CD14-positive monocyte (primary cell): ENCODE data around the gene PLA2G15. TPM values are rescaled to one million over a fixed set of nuclear protein-coding genes. Genes with fewer than 3 reads are reported as not detected.

Source experiments
- DNase-seq, 3 donors: peaks; one replicate each; pipeline ENCODE4 v3.0.0-alpha.2; 2011 to 2022
- H2AFZ ChIP-seq: 2 replicates; pipeline ENCODE4 v1.6.0; 2012; ENCODE audit warnings: mild to moderate bottlenecking, low read depth, low read length, inconsistent platforms; ENCODE audit not compliant: insufficient read depth, poor library complexity, severe bottlenecking
- H3K27ac ChIP-seq, 2 donors: 1 replicate in 1 of 2; 2 replicates in 1 of 2; pipeline ENCODE4 v1.5.1; 2012 to 2013; ENCODE audit warnings: low read length in 2 of 2, control low read depth in 1 of 2, inconsistent platforms in 1 of 2, low read depth in 1 of 2, mild to moderate bottlenecking in 1 of 2
- H3K27me3 ChIP-seq, 2 donors: one replicate each; pipeline versions ENCODE4 v1.6.0 to v1.6.1; 2011 to 2013; ENCODE audit warnings: low read length in 2 of 2; ENCODE audit not compliant: control insufficient read depth in 2 of 2, insufficient read depth in 2 of 2
- H3K36me3 ChIP-seq, 2 donors: replicated peaks in 1 of 2; 1 replicate in 1 of 2; 2 replicates in 1 of 2; pipeline versions ENCODE4 v1.5.1 to v1.6.1; 2012 to 2013; ENCODE audit warnings: low read length in 2 of 2, control low read depth in 1 of 2, inconsistent platforms in 1 of 2, mild to moderate bottlenecking in 1 of 2; ENCODE audit not compliant: insufficient read depth in 2 of 2, control insufficient read depth in 1 of 2
- H3K4me1 ChIP-seq, 2 donors: 1 replicate in 1 of 2; 2 replicates in 1 of 2; pipeline versions ENCODE4 v1.5.1 to v1.6.1; 2012 to 2013; ENCODE audit warnings: low read length in 2 of 2, control low read depth in 1 of 2, inconsistent platforms in 1 of 2, mild to moderate bottlenecking in 1 of 2, moderate library complexity in 1 of 2; ENCODE audit not compliant: insufficient read depth in 2 of 2, control insufficient read depth in 1 of 2
- H3K4me2 ChIP-seq: replicated peaks from 2 replicates; pipeline ENCODE3; 2012; ENCODE audit warnings: low read length, moderate library complexity, mild to moderate bottlenecking; ENCODE audit not compliant: poor library complexity, severe bottlenecking; ENCODE audit errors: extremely low read depth
- H3K4me3 ChIP-seq, 3 experiments: fragments of 200-600 bp in 1 of 3; sonication (generic) in 1 of 3; replicated peaks in 1 of 3; 1 replicate in 2 of 3; 2 replicates in 1 of 3; pipeline ENCODE4 v1.5.1; 2011 to 2013; ENCODE audit warnings: low read length in 3 of 3, mild to moderate bottlenecking in 3 of 3, control low read depth in 2 of 3, low read depth in 2 of 3, inconsistent platforms in 1 of 3, moderate library complexity in 1 of 3
- H3K79me2 ChIP-seq: 2 replicates; pipeline ENCODE4 v1.6.0; 2012; ENCODE audit warnings: mild to moderate bottlenecking, control low read depth, inconsistent platforms, low read length, moderate library complexity; ENCODE audit not compliant: insufficient read depth
- H3K9ac ChIP-seq: 2 replicates; pipeline ENCODE4 v1.6.0; 2017; ENCODE audit warnings: low read length, mild to moderate bottlenecking; ENCODE audit not compliant: insufficient read depth, poor library complexity, severe bottlenecking
- H3K9me3 ChIP-seq, 2 donors: replicated peaks in 1 of 2; 1 replicate in 1 of 2; 2 replicates in 1 of 2; pipeline versions ENCODE4 v1.5.1 to v1.6.1; 2012 to 2013; ENCODE audit warnings: low read length in 2 of 2, control low read depth in 1 of 2; ENCODE audit not compliant: control insufficient read depth in 1 of 2, insufficient read depth in 1 of 2
- H4K20me1 ChIP-seq: 2 replicates; pipeline ENCODE4 v1.6.0; 2012; ENCODE audit warnings: mild to moderate bottlenecking, low read length, control low read depth, moderate library complexity; ENCODE audit not compliant: insufficient read depth
- H3K27ac Mint-ChIP-seq, 7 donors: one replicate each; pipeline ENCODE4 v1.8.0; 2020; ENCODE audit warnings: mild to moderate bottlenecking in 7 of 7, mixed read lengths in 7 of 7, moderate library complexity in 6 of 7, inconsistent platforms in 2 of 7
- H3K27me3 Mint-ChIP-seq, 3 donors: one replicate each; pipeline ENCODE4 v1.8.0; 2021 to 2022; ENCODE audit warnings: low read depth in 3 of 3, mild to moderate bottlenecking in 3 of 3, mixed read lengths in 3 of 3, moderate library complexity in 3 of 3, inconsistent platforms in 1 of 3
- H3K36me3 Mint-ChIP-seq, 2 donors: one replicate each; pipeline ENCODE4 v1.8.0; 2020; ENCODE audit warnings: mixed read lengths in 2 of 2, inconsistent platforms in 1 of 2, mild to moderate bottlenecking in 1 of 2
- H3K4me1 Mint-ChIP-seq: one replicate; pipeline ENCODE4 v1.8.0; 2020; ENCODE audit warnings: mild to moderate bottlenecking, mixed read lengths
- H3K4me3 Mint-ChIP-seq, 2 donors: one replicate each; pipeline ENCODE4 v1.8.0; 2020; ENCODE audit warnings: mild to moderate bottlenecking in 2 of 2, mixed read lengths in 2 of 2, moderate library complexity in 1 of 2
- H3K9me3 Mint-ChIP-seq, 7 donors: one replicate each; pipeline ENCODE4 v1.8.0; 2020 to 2022; ENCODE audit warnings: mixed read lengths in 7 of 7, mild to moderate bottlenecking in 6 of 7, moderate library complexity in 6 of 7, inconsistent platforms in 2 of 7
- WGBS: methylation state at CpG from one replicate; pipeline ENCODE4 v1.1.5; 2013; ENCODE audit warnings: missing lambda C conversion rate; ENCODE audit not compliant: insufficient coverage; 5-methylcytosine and 5-hydroxymethylcytosine counted together
- intact Hi-C, 2 donors: fragments of 100-400 bp; cut with micrococcal nuclease; formaldehyde crosslinking; loops; one replicate each; pipeline versions ENCODE4 v1.15.0 to v1.15.1; 2023
- polyA plus RNA-seq, 3 donors: library from polyadenylated mRNA; depleted of rRNA in 1 of 3; unstranded in 2 of 3; stranded (reverse) in 1 of 3; fragments of 300-500 nt in 2 of 3; fragments of >200 nt in 1 of 3; fragmentation: Illumina TruSeq in 2 of 3; gene quantifications; 1 replicate in 2 of 3; 2 replicates in 1 of 3; pipeline ENCODE4 v1.2.3, GENCODE V29; 2012 to 2021
- TF ChIP-seq, protein P1 (sequence below): fragments of 200-600 bp; IDR thresholded peaks from one replicate; pipeline ENCODE4 v1.8.0; 2022; ENCODE audit warnings: antibody characterized with exemption, mild to moderate bottlenecking

The PLA2G15 gene
- polyA plus RNA-seq, 3 donors, result 27.8 to 34.8 (median 29.5) TPM

DNA sequence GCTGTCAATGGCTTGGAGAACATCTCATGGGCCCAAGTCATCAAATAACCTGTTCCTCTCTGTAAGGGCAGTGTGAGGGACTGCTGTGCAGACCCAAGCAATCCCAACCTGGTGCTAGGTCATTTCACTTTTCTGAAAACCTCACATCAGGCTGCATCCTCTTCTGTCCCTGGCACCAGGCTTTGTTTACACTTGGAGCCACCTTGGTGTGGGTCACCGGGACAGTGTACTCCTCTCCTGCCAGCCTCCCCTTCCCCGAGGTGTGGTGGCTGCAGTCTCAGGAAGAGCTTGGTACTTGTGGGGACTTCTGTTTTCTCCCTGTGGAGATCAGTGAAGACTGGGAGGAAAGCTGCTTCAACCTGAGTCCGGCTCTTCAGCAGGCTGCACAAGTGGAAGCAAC is 53.1 kb downstream of the PLA2G15 start:
- Histone ChIP-seq H3K9me3 (no peaks in the 10 kb centered on the region), H3K27ac (peak overlapping the region in 1 of 2 donors; percentile 0), H3K4me1 (peaks cover 11 to 13% of the 10 kb centered on the region in 2 donors), H3K4me2 (no peak overlapping the region), H4K20me1 (peaks cover 21% of the 10 kb centered on the region), H3K27me3 (no peaks in the 10 kb centered on the region), H3K36me3 (peaks cover 85 to 100% of the 10 kb centered on the region in 2 donors), H3K4me3 (no peak overlapping the region), H3K79me2 (peaks cover 4% of the 10 kb centered on the region), H2AFZ (no peak overlapping the region), H3K9ac (no peak overlapping the region)
- WGBS, result 92% methylated on average over 2 of the region's 3 CpGs
- H3K4me3 Mint-ChIP-seq, result no peak overlapping the region
- no peak for DNase-seq
- intact Hi-C loops, result no loop called here
- peaks cover 89 to 97% of the 10 kb centered on the region in 2 donors for H3K36me3 Mint-ChIP-seq
- H3K9me3 Mint-ChIP-seq, result no peaks in the 10 kb centered on the region
- peaks cover 15% of the 10 kb centered on the region for H3K4me1 Mint-ChIP-seq
- H3K27ac Mint-ChIP-seq, result peak overlapping the region in 2 of 7 donors; percentile 33 to 52
- no peaks in the 10 kb centered on the region for H3K27me3 Mint-ChIP-seq
- TF ChIP-seq, protein P1, sequence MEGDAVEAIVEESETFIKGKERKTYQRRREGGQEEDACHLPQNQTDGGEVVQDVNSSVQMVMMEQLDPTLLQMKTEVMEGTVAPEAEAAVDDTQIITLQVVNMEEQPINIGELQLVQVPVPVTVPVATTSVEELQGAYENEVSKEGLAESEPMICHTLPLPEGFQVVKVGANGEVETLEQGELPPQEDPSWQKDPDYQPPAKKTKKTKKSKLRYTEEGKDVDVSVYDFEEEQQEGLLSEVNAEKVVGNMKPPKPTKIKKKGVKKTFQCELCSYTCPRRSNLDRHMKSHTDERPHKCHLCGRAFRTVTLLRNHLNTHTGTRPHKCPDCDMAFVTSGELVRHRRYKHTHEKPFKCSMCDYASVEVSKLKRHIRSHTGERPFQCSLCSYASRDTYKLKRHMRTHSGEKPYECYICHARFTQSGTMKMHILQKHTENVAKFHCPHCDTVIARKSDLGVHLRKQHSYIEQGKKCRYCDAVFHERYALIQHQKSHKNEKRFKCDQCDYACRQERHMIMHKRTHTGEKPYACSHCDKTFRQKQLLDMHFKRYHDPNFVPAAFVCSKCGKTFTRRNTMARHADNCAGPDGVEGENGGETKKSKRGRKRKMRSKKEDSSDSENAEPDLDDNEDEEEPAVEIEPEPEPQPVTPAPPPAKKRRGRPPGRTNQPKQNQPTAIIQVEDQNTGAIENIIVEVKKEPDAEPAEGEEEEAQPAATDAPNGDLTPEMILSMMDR, result no peak

DNA sequence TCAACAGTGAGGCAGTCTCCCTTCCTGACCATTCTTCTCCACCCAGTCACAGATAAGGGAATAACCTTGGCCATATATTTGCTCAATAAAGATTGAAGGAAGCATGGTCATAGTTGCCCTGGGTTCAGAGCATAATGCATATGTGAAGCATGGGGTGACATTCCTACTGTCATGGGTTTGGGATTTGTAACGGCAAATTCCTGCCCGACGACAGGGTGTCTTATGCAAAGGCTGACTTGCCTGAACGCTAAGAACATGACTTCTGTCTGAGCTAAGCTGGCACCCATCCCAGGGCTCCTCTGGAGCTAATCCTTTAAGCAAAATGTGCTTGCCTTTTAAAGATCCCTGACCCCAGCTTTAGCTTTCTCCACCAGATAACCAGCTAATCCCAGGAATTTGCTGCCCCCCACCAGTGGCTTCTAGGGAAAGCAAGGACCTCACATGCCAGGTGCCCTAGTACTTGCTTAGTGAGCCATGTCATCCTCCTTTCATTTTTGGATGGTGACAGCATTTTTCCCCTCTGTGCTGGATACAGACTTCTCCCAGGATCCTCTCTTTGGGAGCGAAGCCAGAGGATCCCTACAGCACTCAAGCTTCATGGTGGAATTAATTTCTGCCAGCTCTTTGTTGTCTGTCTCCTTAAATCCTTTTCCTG is 53.9 kb downstream of the PLA2G15 start:
- WGBS, result 90% methylated on average over 2 of the region's 5 CpGs
- Histone ChIP-seq H2AFZ (no peak overlapping the region), H3K27ac (peak overlapping the region in 1 of 2 donors; percentile 0), H3K79me2 (peaks cover 4% of the 10 kb centered on the region), H3K4me1 (peaks cover 11 to 13% of the 10 kb centered on the region in 2 donors), H3K9me3 (no peaks in the 10 kb centered on the region), H3K4me3 (no peak overlapping the region), H3K27me3 (no peaks in the 10 kb centered on the region), H3K9ac (no peak overlapping the region), H3K36me3 (peaks cover 85 to 100% of the 10 kb centered on the region in 2 donors), H3K4me2 (no peak overlapping the region), H4K20me1 (peaks cover 28% of the 10 kb centered on the region)
- TF ChIP-seq, protein P1, result no peak
- intact Hi-C loops, result no loop called here
- Mint-ChIP-seq H3K9me3 (no peaks in the 10 kb centered on the region), H3K27ac (peak overlapping the region in 3 of 7 donors; percentile 40 to 70 (median 61)), H3K4me1 (peaks cover 15% of the 10 kb centered on the region), H3K27me3 (no peaks in the 10 kb centered on the region), H3K36me3 (peaks cover 91 to 98% of the 10 kb centered on the region in 2 donors), H3K4me3 (no peak overlapping the region)
- DNase-seq, result no peak
